HG03457 (cell line): ENCODE measurements around the gene TAF4.
"Not testable (repeated sequence)": the region's sequence is repeated elsewhere in the genome, so short reads cannot be mapped to it uniquely, and the experiment has no call there.

ENCODE experiments used
- ATAC-seq: cut with Tn5 transposase; IDR thresholded peaks from one replicate; pipeline ENCODE4 v1.9.1; 2021; ENCODE audit warnings: moderate number of reproducible peaks; ENCODE audit not compliant: unreplicated experiment

Gene TAF4

DNA sequence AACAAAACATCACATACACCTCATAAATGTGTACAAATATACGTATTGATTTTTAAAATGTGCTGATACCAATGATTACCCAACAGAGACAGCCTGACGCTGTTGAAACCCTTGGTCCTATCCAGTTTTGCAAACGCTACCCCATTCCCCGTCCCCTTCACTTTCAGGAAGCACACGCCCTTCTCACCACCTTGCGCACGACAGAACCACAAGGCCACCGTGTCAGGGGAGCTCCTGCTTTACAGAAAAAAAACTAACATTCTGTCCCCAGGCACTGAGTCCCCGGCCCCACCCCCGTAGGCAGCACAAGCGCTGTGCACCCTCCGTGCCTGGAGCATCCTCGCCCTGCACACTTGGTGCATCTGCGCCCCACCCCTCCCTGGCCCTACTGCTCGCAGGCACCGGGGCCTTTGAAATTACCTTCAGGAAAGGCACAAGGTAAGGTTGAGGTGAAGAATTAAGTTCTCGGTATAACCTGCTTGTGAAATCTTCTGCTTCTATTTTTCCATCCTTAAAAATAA lies 58.5 kb downstream of the TAF4 start:
- ATAC-seq: no peak

DNA sequence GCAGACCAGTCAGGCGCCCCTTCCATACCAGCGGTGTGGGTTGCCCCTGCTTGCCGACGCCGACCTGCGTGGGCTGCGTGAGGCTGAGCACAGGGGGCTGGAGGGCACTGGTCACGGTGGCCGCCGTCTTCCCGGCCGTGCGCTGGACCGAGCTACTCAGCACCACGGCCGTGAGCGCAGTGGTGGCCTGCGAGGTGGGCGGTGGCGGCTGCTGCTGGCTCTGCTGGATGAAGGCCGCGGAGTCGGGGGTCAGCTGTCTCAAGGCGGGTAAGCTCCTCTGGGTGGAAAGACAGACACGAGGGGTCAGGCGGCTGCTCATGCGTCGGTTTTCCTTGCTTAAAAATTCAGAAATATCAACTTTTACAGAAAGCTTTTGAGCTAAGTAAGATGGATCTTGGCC lies 59.2 kb downstream of the TAF4 start:
- no peak for ATAC-seq

DNA sequence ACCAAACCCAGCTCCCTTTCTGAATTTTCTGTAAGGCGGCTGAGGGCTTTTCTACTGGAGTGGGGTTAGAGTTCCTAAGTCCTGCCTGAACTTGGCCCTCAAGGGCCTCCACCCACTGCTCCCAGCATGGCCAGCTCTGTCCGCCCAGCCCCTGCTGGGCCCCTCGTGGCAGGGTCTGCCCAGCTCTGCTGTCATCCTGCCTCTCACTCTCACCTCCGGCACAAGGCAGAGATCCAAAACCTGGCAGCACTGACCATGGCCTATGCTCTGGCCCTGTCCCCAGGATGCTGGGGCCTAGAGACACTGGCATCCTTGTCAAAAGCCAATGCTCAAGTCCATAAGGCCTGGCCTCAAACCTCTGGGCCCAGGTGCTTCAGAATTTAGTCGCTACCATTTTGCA lies 61.1 kb downstream of the TAF4 start:
- no peak for ATAC-seq

DNA sequence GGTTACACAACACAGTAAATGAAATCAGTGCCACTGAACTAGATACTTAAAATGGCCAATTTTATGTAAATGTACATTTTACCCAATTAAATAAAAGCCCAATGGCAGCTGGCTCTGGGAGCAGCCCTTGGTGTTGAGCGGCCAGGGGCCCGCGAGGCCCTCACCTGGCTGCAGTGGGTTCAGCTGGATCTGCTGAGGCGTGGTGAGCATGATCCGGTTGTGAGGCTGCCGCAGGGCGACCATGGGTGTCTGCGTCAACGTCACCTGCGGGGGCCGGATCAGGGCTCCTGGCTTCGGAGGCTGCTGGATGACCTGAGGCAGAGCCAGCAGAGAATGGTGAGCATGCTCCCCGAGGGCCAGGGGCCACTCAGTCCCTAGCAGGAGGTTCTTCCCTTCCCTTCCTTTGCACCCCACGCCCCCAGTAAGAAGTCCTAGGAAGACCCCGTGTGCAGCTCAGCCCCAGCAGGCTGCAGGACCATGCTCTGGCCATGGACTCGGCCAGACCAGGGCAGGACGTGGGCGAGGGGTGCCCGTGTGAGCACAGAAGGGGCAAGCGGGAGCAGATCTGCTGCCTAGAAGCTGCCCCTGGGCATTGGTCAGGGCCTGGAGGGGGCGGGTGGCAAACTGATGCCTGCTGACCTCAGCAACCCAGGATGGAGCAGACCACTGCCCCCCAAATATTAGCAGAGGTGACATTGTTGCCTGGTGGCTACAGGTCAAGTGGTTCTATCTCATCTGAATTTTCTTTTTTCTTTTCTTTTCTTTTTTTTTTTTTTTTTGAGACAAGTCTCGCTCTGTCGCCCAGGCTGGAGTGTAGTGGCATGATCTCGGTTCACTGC lies 61.9 kb downstream of the TAF4 start:
- no peak for ATAC-seq

DNA sequence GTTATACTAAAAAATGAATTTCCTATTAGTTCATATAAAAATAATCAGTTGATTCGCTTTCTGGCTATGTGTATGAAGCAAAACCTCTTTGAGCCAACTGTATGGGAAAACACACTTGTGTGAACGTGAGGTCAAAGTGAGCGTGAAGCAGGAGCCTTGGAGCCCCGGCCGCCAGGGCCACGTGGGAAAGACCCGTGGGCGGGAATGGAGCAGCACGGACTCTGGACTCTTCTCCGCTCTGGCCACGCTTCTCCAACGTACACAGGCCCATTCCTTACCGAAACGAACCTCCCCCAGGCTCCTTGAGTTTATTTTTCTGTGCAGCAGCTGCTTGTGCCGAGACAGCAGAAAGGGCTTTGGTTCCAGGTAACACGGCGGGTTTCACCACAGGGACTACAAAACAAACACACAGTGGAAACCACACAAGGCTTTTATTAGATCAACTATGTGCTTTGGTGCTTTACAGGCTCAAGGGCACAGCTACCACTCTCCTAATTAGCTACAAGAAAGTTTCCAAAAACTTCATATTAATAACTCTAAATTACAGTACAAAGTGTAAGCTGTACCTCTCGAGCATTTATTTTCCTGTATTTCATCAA lies 62.7 kb downstream of the TAF4 start:
- ATAC-seq: no peak

DNA sequence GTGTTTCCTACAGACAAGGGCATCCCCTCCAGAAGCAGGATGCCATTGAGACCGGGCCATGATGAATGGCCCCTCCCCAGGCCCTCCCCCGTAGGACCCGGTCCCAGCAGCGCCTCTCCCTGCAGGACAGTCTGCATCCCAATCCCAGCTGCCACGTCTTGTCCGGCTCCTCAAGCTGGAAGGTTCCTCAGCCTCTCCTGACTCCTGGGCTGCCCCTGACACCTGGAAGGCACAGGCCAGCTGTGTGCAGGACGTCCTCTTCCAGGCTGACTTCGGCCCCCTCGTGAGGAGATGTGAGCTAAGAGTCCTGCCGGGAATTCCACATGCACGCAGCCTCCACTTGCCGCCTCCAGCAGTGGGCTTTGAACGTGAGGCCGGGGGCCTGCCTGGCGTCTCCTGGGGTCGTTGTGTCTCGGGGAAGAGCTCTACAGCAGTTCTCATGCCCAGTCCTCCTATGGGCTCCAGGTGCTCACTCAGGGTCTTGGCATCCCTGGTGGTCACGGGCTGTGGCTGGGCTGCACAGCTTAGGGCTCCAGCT lies 64.4 kb downstream of the TAF4 start:
- ATAC-seq: no peak

DNA sequence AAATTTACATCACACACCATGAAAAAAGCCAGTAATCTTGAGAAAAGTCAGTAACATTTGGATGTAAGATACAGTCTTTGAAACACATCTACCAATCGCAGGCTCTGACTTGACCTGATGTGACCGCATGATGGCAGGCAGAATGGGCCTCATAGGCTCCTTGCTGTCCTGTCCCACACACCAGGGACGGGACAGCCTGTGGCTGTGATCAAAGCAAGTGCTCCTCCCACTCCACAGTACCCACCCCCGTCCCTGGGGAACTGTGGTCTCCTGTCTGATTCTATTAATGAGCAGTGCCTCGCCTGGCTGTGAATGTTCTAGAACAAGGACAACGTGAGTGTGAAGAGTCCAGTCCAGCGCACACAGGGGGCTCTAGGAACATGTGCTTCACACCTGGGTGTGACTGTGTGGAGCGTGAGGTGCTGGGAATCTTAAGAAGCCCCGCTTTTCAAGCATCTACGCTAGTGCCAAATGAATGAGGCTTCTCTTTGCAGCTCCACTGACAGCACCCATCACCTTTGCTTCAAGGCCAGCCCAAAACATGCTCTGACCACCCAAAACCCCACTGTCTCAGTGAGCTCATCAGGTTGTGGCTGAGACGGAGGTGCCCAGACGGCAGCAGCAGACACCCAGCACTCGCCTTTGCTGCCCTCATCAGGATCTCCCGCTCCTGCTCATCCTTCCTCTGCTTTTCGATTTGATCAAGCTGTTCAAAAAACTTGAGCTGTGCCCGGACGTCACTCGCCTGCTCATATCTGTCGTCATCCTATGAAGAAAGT lies 67.1 kb downstream of the TAF4 start:
- no peak for ATAC-seq

DNA sequence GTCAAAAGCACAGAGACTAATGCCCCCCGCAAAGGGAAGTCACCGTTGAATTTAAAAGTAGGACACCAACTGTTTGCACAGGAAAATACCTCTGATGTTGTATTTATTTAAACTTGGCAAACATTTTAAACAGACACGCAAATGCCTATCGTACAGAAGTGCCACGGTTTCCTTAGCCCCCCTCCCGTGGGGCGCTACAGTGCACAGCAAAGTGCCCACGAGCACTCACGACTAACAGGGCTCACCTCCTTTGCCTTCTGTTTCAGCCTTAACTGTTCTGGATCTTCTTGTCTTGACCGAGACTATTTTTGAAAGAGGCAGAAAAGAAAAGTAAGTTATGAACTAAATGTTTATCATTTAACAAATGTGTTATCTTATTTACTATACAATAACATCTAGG lies 67.8 kb downstream of the TAF4 start:
- ATAC-seq: no peak

DNA sequence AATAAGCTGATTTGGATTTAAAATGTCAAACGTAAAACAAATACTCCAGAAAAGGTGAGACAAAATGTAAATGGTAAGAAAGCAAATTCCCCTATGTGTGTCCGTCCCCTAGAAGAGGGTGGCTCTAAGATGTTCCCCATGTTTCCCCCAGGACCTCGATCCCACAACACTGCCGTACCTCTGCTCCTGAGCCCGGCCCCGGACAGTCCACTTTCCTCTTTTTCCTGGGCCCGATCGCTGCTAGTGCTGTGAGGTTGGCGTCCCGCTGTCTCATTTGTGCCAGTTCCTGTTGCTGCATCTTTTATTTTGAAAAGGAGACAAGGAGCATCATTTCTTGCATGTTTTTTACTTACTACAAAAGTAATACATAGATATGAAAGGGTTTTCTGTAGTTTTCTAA lies 68.3 kb downstream of the TAF4 start:
- ATAC-seq: no peak

DNA sequence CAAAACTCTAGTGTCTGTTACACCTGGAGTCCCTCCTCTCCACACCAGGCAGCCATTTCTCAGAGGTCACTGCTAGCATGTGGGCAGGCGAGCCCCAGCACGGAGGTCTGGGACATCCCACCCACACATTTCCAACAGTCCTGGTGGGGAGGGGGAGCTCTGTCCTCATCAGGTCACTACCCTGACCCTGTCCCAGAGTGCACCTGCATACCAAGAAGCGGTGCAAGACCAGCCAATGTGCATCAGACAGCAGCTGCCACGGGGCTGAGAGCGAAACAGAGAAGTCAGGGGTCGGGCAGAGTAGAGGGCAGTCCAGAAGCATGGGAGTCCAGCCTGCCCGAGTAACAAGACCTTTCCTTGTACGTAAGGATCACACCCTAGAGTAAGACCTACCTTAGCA lies 71.1 kb downstream of the TAF4 start:
- ATAC-seq: no peak

DNA sequence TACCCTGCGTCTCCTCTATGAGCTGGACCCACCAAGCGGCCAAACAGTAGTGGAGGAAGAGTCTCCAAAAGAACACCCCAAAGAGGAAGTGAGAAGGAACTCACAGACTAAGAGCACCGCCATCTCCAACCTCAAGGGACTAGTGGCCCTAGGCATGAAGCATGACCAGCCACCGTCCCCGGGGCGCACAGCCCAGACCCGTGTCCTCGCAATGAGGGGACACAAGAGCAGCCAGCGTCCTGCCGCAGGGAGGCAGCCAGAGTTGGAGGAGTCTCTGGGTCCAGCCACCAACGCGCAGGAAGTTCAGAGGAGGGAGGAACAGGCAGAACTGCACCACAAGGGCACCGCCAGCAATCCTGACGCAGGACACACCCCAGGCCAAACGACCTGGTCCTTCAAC lies 72.6 kb downstream of the TAF4 start:
- no peak for ATAC-seq

DNA sequence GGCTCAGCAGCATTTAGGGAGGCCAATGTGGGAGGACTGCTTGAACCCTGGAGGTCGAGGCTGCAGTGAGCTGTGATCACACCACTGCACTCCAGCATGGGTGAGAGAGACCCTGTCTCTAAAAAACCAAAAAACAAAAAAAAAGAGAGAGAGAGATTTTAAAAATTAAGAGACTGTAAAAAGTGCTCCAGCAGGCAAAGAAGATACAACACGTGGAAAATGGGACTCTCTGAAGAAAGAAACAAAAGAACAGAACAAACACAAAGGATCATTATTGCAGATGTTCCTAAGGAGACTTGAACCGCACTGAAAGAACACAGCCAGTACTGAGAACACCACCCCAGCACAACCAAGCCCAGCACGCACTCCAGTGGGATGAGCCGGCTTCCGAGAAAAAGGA lies 74.2 kb downstream of the TAF4 start:
- ATAC-seq: no peak

DNA sequence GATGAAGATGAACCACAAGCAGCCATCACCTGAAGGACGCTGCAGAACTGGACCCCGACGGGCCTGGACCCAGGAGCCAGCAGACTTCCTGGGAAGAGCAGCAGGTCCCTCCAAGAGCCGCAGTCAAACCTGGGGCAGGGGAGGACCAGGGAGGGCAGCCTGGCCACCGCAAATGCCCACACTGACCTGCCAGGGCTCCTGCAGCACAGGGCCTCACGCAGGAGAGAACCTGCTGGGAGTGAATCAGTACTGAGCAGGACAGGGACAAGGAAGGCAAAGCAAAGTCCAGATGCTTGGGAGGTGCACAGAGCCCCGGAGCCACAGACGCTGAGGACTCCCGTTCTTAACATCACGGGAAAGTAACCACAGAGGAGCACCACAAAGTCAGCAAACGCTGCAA lies 75.2 kb downstream of the TAF4 start:
- no peak for ATAC-seq

DNA sequence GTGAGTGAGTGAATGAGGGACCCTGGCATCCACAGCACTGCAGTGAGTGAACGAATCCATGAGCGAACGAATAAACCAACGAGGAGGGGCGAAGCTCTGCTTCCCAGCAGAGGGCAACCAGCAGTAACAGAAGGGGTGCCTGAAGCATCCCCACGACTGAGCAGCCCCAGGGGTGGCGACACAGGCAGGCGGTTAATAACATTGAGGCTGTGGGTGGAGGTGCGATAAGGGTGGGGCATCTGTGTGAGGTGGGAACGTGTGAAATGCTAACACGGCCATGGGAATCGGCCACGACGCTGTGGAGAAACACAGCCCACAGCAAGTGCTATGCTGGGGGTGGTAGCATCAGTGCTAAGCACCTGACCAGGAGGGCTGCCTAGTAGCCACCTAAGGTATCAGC lies 75.9 kb downstream of the TAF4 start:
- ATAC-seq: no peak

DNA sequence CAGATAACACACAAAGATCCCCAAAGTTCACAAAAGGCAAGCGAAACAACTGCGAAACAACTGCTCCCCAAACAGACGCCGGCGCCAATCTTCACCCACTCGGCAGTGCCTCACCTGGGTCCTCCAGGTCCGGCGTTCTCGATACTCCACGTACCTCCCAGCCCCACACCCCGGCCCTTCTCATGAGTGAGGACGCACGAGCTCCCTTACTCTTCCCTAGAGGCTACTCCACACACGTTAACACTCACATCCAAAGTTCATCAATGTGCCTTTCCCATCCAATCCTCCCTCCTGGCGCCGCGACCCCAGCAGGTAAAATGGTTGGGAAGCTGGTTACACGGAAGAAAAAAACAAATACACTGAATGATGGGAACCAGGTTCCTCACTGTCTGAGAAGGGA lies 77.0 kb downstream of the TAF4 start:
- ATAC-seq: no peak

DNA sequence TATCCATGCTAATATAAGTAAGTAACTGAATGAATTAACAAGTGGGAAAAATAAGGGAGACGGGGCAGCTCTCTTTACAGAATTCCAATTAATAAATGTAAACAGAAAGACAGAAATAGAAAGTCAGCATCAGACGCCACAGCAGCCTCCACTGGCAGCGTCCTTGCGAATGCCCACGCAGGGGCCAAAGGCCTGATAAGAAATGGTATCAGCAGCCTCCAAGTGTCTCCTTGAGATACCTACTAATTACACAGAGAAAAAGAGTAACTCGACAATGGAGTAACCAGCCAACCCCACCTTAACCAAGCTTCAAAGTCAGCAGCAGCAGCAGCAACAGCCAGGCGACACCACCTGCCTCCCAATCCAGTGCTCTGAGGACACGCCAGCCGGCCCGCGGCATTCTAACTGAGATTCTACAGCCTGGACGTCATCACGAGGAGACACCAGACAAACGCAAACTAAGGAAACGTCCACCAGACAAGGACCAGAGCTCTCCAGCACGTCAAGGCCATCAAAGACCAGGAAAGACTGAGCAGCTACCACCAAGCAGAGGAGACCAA lies 78.8 kb downstream of the TAF4 start:
- no peak for ATAC-seq

DNA sequence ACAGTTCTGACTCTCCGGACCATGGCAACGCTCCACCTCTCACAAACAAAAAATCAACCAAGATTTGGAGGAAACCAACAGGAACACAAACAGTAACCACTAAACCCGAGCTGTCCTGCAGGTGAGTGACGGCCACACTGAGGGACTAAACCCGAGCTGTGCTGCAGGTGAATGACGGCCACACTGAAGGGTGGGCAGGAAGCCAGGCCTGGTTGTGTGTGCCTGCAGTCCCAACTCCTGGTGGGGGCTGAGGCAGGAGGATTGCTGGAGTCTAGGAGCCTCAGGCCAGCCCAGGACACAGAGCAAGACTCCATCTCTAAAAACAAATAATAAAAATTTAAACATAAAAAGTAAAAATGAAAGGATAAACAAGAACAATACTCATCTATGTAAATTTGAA lies 80.6 kb downstream of the TAF4 start:
- no peak for ATAC-seq

DNA sequence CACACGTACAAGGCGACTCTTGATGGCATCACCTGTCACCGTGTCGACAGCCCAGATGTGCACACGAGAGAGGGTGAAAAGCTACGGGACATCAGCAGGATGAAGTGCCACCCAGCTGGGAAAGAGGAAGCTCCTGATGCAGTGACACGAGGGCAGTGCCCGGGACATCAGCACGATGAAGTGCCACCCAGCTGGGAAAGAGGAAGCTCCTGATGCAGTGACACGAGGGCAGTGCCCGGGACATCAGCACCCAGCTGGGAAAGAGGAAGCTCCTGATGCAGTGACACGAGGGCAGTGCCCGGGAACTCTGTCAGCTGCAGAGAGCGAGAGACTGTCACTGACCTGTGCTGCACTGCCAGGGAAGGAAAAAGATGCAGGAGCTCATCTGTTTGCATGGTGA lies 81.2 kb downstream of the TAF4 start:
- not testable (repeated sequence) for ATAC-seq

DNA sequence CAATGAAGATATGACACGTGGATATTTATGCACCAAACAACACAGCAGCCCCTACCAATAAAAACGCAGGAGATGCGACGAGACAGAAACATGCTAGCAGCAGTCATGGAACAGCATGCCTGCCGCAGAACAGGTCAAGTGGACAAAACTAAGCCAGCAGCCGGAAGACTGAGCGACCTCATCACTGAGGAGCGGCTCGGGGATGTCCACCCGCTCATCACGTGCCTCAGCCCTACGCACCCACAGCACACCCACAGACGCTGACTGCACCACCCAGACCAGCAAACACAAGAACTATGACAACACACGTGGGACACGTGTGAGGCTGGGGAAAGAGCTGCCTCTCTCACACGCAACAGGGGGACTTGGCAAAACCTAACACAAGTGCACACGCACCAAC lies 81.7 kb downstream of the TAF4 start:
- ATAC-seq: no peak

DNA sequence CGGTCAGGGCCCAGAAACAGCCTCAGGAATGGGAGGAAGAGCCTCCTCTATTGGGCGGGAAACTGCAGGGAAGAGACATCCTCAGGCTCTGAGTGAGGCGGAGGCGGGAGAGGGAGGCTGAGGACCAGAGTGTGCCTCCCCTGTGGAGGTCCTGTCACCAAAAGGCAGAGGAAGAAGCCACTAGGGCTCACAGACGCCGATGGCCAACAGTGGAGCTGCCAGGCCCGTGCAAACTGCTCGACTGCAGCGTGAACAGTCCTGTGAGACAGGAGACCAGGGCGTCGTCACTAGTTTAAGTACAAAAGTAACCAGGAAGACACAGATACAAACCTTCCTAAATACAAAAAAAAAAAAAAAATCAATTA lies 82.7 kb downstream of the TAF4 start:
- ATAC-seq: no peak

DNA sequence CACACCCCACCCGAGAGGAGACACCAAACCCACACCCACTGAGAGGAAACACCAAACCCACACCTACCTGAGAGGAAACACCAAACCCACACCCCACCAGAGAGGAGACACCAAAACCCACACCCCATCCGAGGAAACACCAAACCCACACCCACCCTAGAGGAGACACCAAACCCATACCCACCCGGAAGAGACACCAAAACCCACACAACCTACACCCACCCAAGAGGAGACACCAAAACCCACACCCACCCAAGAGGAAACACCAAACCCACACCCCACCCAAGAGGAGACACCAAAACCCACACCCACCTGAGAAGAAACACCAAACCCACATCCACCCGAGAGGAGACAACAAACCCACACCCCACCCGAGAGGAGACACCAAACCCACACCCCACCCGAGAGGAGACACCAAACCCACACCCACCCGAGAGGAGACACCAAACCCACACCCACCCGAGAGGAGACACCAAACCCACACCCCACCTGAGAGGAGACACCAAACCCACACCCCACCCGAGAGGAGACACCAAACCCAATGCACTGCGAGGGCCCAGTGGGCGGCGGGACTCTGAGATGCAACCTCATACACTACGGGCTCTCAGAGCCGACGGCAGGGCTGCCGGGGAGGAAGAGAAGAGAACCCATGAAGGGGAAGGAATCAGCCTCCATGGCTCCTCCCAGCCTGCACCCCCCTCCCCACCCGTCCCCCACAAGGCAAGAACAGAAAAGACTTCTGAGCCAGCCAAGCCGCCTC lies 83.3 kb downstream of the TAF4 start:
- ATAC-seq: no peak
